Esophagus (tissue), 2 donors: Measurements from ENCODE around the gene ANKS1A. TPM values are rescaled to one million over a fixed set of nuclear protein-coding genes. Genes with fewer than 3 reads are reported as not detected.

Source experiments
- H3K27ac ChIP-seq, 2 donors: one replicate each; pipeline ENCODE4 v1.5.1; 2013; ENCODE audit warnings: low read depth in 2 of 2, mild to moderate bottlenecking in 2 of 2, inconsistent platforms in 1 of 2, low read length in 1 of 2, moderate library complexity in 1 of 2
- H3K27me3 ChIP-seq, 2 donors: one replicate each; pipeline ENCODE4 v1.6.1; 2013; ENCODE audit warnings: low read length in 2 of 2, control low read depth in 1 of 2, mild to moderate bottlenecking in 1 of 2; ENCODE audit not compliant: insufficient read depth in 2 of 2, control insufficient read depth in 1 of 2
- H3K36me3 ChIP-seq, 2 donors: one replicate each; pipeline ENCODE4 v1.6.1; 2013; ENCODE audit warnings: low read length in 1 of 2; ENCODE audit not compliant: control insufficient read depth in 2 of 2, insufficient read depth in 2 of 2
- H3K4me1 ChIP-seq, 2 donors: one replicate each; pipeline ENCODE4 v1.6.1; 2013; ENCODE audit warnings: low read length in 1 of 2; ENCODE audit not compliant: control insufficient read depth in 2 of 2, insufficient read depth in 2 of 2
- H3K4me3 ChIP-seq, 2 donors: one replicate each; pipeline ENCODE4 v1.5.1; 2013; ENCODE audit warnings: low read length in 2 of 2, mild to moderate bottlenecking in 2 of 2, low read depth in 1 of 2, moderate library complexity in 1 of 2
- H3K9me3 ChIP-seq, 2 donors: one replicate each; pipeline ENCODE4 v1.6.1; 2013; ENCODE audit warnings: mild to moderate bottlenecking in 2 of 2, low read depth in 1 of 2, low read length in 1 of 2, moderate library complexity in 1 of 2; ENCODE audit not compliant: control insufficient read depth in 2 of 2, insufficient read depth in 1 of 2
- WGBS, 2 donors: extraction: QIAGEN DNeasy Blood & Tissue Kit; methylation state at CpG; one replicate each; pipeline ENCODE4 v1.1.7; 2013; 5-methylcytosine and 5-hydroxymethylcytosine counted together
- polyA plus RNA-seq, 2 donors: library from polyadenylated mRNA; stranded (reverse); fragments of 200-250 nt; gene quantifications; one replicate each; pipeline ENCODE4 v1.2.3, GENCODE V29; 2013
- donor health status: healthy with polysubstance abuse.
- donor health status: Bipolar disorder and iron deficiency.

ANKS1A gene
- polyA plus RNA-seq, 2 donors = 6.3 to 7.7 TPM

DNA sequence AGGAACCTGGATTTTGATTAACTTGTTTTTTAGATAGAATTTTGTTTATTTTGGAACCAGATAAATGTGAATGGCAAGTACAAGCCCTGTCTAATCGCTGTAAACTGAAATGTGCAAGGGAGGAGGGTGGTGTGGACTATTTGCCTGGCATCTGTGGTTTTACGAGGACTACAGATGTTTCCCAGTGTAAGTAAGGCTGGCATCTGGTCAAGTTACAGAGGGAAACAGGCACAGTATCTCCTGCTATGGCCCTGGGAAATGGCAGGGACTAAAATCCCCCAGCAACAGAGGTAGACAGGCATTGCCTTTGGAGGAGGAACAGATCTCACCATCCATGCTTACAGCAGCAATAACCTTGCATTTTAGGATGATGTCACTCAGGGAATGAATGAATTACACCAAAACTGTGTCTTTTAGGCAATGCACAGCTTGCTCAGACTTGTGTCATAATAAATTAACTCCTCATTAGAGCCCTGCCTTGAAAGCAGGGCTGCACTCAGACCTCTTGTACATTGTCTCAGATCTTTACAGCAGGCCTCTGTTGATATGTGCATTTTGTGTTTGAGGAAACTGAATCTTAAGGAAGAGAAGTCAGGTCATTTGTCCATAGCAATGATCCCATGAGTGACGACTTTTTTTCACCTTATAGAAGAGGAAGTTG lies 155.8 kb downstream of the ANKS1A start:
- Histone ChIP-seq H3K27me3 (no peaks in the 10 kb centered on the region), H3K36me3 (peaks cover 0 to 4% of the 10 kb centered on the region in 2 donors), H3K9me3 (no peaks in the 10 kb centered on the region), H3K27ac (peak overlapping the region; percentile 84 to 89), H3K4me1 (peaks cover 10 to 27% of the 10 kb centered on the region in 2 donors), H3K4me3 (no peak overlapping the region)
- 37 to 38% methylated on average over 3 of the region's 3 CpGs for WGBS, 2 donors

DNA sequence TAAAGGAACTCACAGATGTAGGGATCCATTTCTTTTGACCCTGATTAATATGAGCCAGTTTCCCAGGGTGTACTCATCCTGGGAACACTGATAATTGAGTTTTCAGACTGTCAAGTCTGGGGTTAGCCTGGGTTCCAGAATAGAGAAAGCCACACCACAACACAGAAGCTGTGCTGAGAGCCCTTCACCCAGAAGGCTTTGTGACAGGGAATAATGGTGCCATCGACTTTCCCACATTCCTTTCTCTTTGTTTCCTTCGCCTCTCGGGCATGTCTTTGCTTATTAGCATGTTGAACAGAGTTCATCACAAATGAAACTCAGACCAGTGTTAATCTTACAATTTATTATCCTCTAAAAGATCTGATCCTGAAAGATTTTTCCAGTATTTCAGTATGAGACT lies 157.0 kb downstream of the ANKS1A start:
- H3K27me3 ChIP-seq = no peaks in the 10 kb centered on the region
- H3K4me1 ChIP-seq = peaks cover 10 to 27% of the 10 kb centered on the region in 2 donors
- H3K4me3 ChIP-seq = no peak overlapping the region
- no peaks in the 10 kb centered on the region for H3K9me3 ChIP-seq
- 33 to 49% methylated on average over 3 of the region's 3 CpGs for WGBS, 2 donors
- H3K36me3 ChIP-seq = peaks cover 0 to 4% of the 10 kb centered on the region in 2 donors
- H3K27ac ChIP-seq = peak overlapping the region; percentile 64 to 73

DNA sequence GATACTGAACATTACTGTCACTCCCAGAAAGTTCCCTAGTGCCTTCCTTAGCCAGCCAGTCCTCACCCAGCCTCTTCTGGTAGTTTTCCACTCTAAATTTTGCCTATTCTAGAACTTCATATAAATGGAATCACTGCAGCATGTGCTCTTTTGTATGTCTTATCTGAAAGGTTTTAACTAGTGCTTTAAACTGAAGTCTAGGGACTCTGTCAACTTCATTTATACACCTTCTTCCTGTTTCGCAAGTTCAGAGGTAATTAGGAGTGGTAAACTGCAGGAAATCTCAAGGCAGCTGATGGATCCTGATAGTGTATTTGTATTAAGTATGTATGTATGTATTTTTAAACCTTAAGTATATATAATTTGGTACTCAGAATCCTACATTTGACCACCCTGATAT lies 157.8 kb downstream of the ANKS1A start:
- WGBS, 2 donors = 65 to 73% methylated on average over 1 of the region's 1 CpG
- Histone ChIP-seq H3K9me3 (no peaks in the 10 kb centered on the region), H3K36me3 (peaks cover 0 to 6% of the 10 kb centered on the region in 2 donors), H3K27ac (peak overlapping the region; percentile 68 to 69), H3K27me3 (no peaks in the 10 kb centered on the region), H3K4me3 (no peak overlapping the region), H3K4me1 (peaks cover 10 to 27% of the 10 kb centered on the region in 2 donors)

DNA sequence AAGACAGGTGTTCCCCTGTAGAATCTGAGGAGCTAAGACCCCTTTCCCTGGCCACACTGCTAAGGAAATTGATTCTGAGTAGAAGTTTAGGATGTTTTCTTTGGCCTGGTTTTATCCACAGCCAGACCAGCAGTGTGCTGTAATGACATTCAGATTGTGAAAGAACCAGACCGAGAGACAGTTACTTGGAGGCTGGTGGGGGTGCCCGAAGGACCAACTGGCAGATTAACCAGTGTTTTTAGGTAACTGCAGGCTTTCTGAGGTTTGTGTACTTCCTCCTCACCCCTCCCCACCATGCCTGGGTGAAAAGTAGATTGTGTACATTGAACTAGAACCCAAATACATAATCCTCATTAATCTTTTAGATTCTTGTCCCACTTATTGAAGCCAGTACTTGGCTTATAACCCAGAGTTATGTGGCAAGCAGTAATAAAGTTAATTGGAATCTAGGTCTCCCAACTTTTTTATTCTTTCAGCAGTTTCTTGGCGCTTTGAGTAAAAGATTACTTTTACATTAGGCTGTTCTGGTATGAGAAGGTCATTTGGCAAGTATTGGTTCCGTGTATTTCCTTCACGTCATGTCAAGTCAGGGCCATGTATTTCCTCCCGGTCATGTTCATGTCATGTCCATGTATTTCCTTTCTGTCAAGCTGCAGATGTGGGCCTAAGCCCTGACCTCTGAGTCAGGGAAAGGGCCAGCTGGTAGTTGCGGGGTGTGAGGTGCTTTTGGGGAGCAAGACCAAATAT lies 158.4 kb downstream of the ANKS1A start:
- Histone ChIP-seq H3K36me3 (peaks cover 0 to 6% of the 10 kb centered on the region in 2 donors), H3K9me3 (no peaks in the 10 kb centered on the region), H3K27me3 (no peaks in the 10 kb centered on the region), H3K4me3 (no peak overlapping the region), H3K27ac (peak overlapping the region; percentile 69 to 84), H3K4me1 (peaks cover 10 to 27% of the 10 kb centered on the region in 2 donors)
- 44 to 48% methylated on average over 7 of the region's 7 CpGs for WGBS, 2 donors

DNA sequence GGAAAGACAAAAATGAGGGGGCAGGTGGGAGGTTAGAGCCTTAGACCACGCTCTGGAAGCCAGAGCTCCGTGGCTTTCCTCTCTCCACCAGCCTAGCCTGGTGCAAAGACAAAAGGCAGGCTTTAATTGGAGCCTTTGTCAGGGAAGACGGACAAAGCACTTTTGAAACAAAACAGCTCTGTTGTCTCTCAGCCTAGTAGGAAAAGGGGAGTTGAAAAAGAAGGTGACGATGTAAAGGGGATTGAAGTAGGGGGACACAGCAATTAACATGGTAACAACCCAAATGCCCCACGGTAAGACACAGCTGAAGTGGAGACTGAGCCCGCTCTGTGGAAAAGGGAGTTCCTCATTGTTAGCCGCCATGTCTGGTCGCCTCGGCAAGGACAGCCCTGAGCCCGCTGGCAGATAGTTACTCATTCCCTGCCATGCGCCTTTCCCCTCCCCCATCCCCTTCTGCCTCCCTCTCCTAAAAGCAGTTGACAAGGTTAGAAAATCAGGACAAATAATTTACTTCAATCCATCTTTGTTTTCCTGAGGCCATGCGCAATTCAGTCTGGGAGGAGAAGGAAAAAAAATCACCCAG lies 159.1 kb downstream of the ANKS1A start:
- peaks cover 8 to 25% of the 10 kb centered on the region in 2 donors for H3K4me1 ChIP-seq
- H3K27me3 ChIP-seq = no peaks in the 10 kb centered on the region
- peaks cover 0 to 6% of the 10 kb centered on the region in 2 donors for H3K36me3 ChIP-seq
- whole genome bisulfite sequencing, 2 donors = 74 to 82% methylated on average over 12 of the region's 12 CpGs
- peak overlapping the region; percentile 69 to 84 for H3K27ac ChIP-seq
- no peaks in the 10 kb centered on the region for H3K9me3 ChIP-seq
- H3K4me3 ChIP-seq = no peak overlapping the region

DNA sequence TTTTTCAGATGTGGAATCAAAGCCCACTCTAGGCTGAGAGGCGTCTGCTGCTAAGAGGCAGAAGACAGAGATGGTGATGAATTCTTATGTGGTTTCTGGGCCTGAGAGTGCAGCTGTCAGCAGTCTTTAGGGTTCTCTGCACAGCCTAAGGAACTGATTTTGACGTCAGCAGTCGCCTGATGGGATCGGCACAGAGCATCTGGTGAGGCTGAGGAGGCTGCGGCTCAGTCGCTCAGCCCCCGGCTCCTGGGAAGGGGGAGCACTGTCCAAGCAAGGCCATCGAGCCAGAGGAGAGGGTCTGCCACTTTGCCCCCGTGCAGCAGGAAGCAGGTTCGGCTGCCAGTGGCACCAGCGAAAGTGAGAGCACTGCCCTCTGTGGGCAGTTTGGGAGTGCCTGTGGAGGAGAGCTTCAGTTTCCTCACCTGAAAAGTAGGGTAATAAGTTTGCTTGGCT lies 159.6 kb downstream of the ANKS1A start:
- H3K36me3 ChIP-seq = peaks cover 0 to 6% of the 10 kb centered on the region in 2 donors

DNA sequence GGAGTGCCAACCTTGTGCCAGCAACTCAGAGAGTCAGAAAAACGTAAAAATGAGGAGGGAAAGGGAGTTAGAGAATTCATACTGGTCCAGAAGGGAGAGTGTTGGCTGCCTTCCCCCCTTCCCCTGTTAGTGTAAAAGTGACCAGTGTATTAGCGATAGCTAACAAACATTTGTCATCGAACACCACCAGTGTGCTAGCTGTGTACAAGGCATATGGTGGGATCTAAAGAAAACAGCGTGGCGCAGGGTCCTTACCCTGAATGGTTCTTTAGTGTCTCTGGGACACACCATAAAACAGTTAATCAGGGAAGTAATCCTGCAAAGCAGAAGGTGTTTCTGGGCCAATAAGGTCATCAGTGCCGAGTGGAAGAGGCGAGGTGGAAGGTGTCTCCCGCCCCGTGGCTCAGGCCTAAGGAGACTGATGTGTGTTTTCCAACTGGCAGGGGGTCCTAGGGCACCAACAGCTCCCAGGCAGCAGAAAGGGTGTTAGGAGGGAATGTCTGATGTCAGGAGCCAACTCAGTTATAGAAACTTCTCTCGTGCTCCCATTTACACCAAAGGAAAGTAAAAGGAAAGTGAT lies 160.2 kb downstream of the ANKS1A start:
- H3K4me1 ChIP-seq = peaks cover 5 to 24% of the 10 kb centered on the region in 2 donors
- no peaks in the 10 kb centered on the region for H3K9me3 ChIP-seq
- 83 to 89% methylated on average over 10 of the region's 10 CpGs for WGBS, 2 donors
- peaks cover 0 to 6% of the 10 kb centered on the region in 2 donors for H3K36me3 ChIP-seq
- H3K4me3 ChIP-seq = no peak overlapping the region
- no peaks in the 10 kb centered on the region for H3K27me3 ChIP-seq
- H3K27ac ChIP-seq = peak overlapping the region; percentile 69 to 84

More for the DNA sequence above, 159.6 kb downstream of the ANKS1A start:
- H3K4me1 ChIP-seq = peaks cover 8 to 27% of the 10 kb centered on the region in 2 donors
- no peaks in the 10 kb centered on the region for H3K9me3 ChIP-seq
- H3K27ac ChIP-seq = peak overlapping the region; percentile 69 to 84
- no peaks in the 10 kb centered on the region for H3K27me3 ChIP-seq
- 61 to 66% methylated on average over 11 of the region's 11 CpGs for WGBS, 2 donors
- no peak overlapping the region for H3K4me3 ChIP-seq

DNA sequence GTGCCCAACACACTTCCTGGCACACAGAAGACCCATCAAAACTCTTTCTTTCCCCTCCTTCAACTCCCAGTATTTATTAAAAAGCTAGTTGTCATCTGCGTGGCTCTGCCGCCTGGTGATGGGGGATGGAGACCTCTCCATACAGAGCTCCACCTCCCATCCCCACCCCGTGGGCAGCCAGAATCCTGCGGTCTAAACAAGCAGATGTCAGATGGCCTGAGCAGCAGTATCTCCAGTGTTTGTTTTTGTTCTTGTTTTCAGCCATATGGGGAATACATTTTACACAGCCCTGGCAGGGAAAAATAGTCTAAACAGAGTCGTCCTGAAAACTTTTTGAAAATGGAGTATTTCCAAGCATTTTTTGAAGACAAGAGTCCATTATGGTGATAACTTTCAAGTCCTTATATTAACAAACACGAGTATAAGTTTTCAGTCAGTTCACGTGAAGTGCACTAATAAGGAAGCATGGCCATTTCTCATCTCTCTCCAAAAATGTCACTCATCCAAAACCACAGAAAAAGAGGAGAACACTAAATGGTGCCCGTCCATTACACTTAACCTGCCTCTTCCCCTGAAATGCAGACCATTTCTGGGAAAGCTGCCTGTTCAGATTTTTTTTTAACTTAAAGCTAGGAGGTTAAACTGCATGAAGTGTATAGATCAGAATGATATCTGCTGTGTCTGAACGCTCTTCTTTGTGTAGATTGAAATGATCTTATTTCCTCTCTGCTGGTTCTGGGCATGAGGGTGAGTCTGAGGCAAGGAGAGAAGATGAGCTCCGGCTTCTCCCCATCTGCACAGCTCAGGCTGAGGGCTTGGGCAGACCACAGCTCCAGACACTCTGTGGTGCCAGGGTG lies 161.1 kb downstream of the ANKS1A start:
- no peaks in the 10 kb centered on the region for H3K9me3 ChIP-seq
- 59 to 62% methylated on average over 10 of the region's 10 CpGs for WGBS, 2 donors
- H3K27ac ChIP-seq = peak overlapping the region; percentile 69 to 84
- no peak overlapping the region for H3K4me3 ChIP-seq
- peaks cover 0 to 12% of the 10 kb centered on the region in 2 donors for H3K36me3 ChIP-seq
- H3K27me3 ChIP-seq = no peaks in the 10 kb centered on the region
- H3K4me1 ChIP-seq = peaks cover 4 to 17% of the 10 kb centered on the region in 2 donors
